GM23338 (cell line): ENCODE data around the gene SLC9C1. TPM values are rescaled to one million over a fixed set of nuclear protein-coding genes. Genes with fewer than 3 reads are reported as not detected.

Source experiments
- ATAC-seq: fragments of 200-7000 bp; cut with Tn5 transposase; 3 replicates; pipeline ENCODE4 v1.9.1; 2020
- DNase-seq: peaks from one replicate; pipeline ENCODE4 v3.0.0-alpha.2; 2015; ENCODE audit warnings: low spot score
- H2AFZ ChIP-seq: fragments of 200-600 bp; sonication (generic); 2 replicates; pipeline ENCODE4 v1.8.0; 2016; ENCODE audit warnings: antibody characterized with exemption, mild to moderate bottlenecking, moderate library complexity
- H3F3A ChIP-seq: fragments of 200-600 bp; sonication (generic); replicated peaks from 2 replicates; pipeline ENCODE4 v1.8.0; 2017; ENCODE audit warnings: antibody characterized with exemption, mixed run types, low read depth
- H3K27ac ChIP-seq: fragments of 200-600 bp; sonication (generic); 2 replicates; pipeline ENCODE4 v1.6.1; 2016; ENCODE audit warnings: low read depth
- H3K27me3 ChIP-seq: fragments of 200-600 bp; sonication (generic); 2 replicates; pipeline ENCODE4 v1.8.0; 2016; ENCODE audit warnings: mild to moderate bottlenecking, mixed run types, moderate library complexity; ENCODE audit not compliant: insufficient read depth
- H3K36me3 ChIP-seq: fragments of 200-600 bp; sonication (generic); 2 replicates; pipeline ENCODE4 v1.8.0; 2016; ENCODE audit warnings: mild to moderate bottlenecking; ENCODE audit not compliant: insufficient read depth
- H3K4me1 ChIP-seq: fragments of 200-600 bp; sonication (generic); 2 replicates; pipeline ENCODE4 v1.8.0; 2016; ENCODE audit warnings: mild to moderate bottlenecking, moderate library complexity; ENCODE audit not compliant: insufficient read depth
- H3K4me2 ChIP-seq: fragments of 200-600 bp; sonication (generic); 2 replicates; pipeline ENCODE4 v1.7.1; 2017; ENCODE audit warnings: mixed run types
- H3K4me3 ChIP-seq: fragments of 200-600 bp; sonication (generic); 2 replicates; pipeline ENCODE4 v1.6.1; 2016; ENCODE audit warnings: mixed run types
- H3K79me2 ChIP-seq: fragments of 200-600 bp; sonication (generic); replicated peaks from 2 replicates; pipeline ENCODE4 v1.8.0; 2017; ENCODE audit warnings: mild to moderate bottlenecking; ENCODE audit not compliant: insufficient read depth
- H3K9me2 ChIP-seq: fragments of 200-600 bp; sonication (generic); 2 replicates; pipeline ENCODE4 v1.8.0; 2017; ENCODE audit not compliant: insufficient read depth
- H4K20me1 ChIP-seq: fragments of 200-600 bp; sonication (generic); replicated peaks from 2 replicates; pipeline ENCODE4 v1.8.0; 2017; ENCODE audit warnings: mild to moderate bottlenecking; ENCODE audit not compliant: insufficient read depth
- H3K27ac Mint-ChIP-seq: 2 replicates; pipeline ENCODE4 v1.8.0; 2020; ENCODE audit warnings: inconsistent platforms, mild to moderate bottlenecking, moderate library complexity, mixed read lengths
- H3K27me3 Mint-ChIP-seq: 3 replicates; pipeline ENCODE4 v1.8.0; 2022; ENCODE audit warnings: low read depth, mild to moderate bottlenecking, moderate library complexity, mixed read lengths, inconsistent platforms; ENCODE audit not compliant: insufficient read depth, poor library complexity
- H3K36me3 Mint-ChIP-seq: 3 replicates; pipeline ENCODE4 v1.8.0; 2021; ENCODE audit warnings: low read depth, mild to moderate bottlenecking, inconsistent platforms, moderate library complexity, mixed read lengths
- H3K4me1 Mint-ChIP-seq: 3 replicates; pipeline ENCODE4 v1.8.0; 2020; ENCODE audit warnings: mild to moderate bottlenecking, inconsistent platforms, mixed read lengths
- H3K4me3 Mint-ChIP-seq: 3 replicates; pipeline ENCODE4 v1.8.0; 2021; ENCODE audit warnings: moderate library complexity, mild to moderate bottlenecking, inconsistent platforms, mixed read lengths
- H3K9me3 Mint-ChIP-seq: 3 replicates; pipeline ENCODE4 v1.8.0; 2020; ENCODE audit warnings: moderate library complexity, mild to moderate bottlenecking, inconsistent platforms, mixed read lengths
- EZH2phosphoT487 ChIP-seq: fragments of 200-600 bp; sonication (generic); IDR thresholded peaks from one replicate; pipeline ENCODE4 v1.8.1; 2018; ENCODE audit warnings: antibody characterized with exemption; ENCODE audit not compliant: unreplicated experiment
- polyA plus RNA-seq: library from polyadenylated mRNA; unstranded; fragments of >200 nt; fragmentation: Nextera tagmentation; extraction: Ambion mirVana; gene quantifications from 2 replicates; pipeline ENCODE4 v1.2.1, GENCODE V29; 2016
- total RNA-seq: library from RNA; depleted of rRNA; stranded (reverse); fragments of >200 nt; shearing (Covaris generic); gene quantifications from 2 replicates; pipeline ENCODE4 v1.2.3, GENCODE V29; 2014
- TF ChIP-seq, protein P1 (sequence below), 2 experiments: fragments of 200-600 bp in 1 of 2; sonication (generic) in 1 of 2; conservative IDR thresholded peaks; 2 replicates each; pipeline versions ENCODE4 v1.5.1 to v1.6.1; 2016 to 2017; ENCODE audit warnings: antibody characterized with exemption in 2 of 2, low read depth in 2 of 2, mild to moderate bottlenecking in 2 of 2, moderate library complexity in 1 of 2
- TF ChIP-seq, protein P2 (sequence below): fragments of 250-450 bp; sonication (Bioruptor Pico); IDR thresholded peaks from 2 replicates; pipeline ENCODE4 v1.5.0; 2020; ENCODE audit warnings: mild to moderate bottlenecking, moderate library complexity

The SLC9C1 gene
- total and polyA plus RNA-seq, 2 experiments from 2014 or later = 0.97 to 1.8 TPM

DNA sequence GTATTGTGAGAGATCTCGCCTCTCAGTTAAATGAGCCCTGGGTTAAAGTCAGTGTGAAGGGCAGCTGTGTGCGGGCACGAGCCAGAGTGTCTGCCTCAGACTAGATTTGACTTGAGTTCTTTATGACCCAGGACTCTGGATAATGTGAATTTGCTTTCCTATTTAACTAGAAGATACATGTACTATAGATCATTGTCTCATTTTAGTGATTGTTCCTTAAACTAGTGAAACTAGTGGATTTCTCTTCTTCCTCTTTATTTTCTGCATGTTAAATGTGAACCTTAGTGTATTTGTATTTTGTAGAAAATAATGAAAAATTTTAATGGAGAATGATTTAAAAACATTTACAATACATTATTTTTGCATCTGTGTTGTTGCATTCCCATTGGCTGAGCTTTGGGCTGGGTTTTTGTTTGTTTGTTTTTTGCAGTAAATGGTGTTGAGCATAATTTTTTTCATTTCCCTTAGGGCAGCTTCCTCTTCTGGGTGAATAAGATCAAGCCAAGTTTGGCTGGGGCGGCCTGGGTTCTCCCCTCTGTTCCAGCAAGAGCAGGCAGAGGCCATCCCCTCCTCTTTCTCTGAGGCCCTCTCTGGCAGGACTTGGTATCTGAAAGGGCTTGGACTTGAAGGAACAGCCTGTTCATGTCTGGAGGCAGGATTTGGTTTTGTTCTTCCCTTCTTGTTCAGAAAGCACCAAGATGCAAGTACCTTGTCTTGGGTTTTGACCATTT lies 176.0 kb downstream of the SLC9C1 start:
- H3K4me3 Mint-ChIP-seq = no peak overlapping the region
- peaks cover 14% of the 10 kb centered on the region; the same call in 2 of the 3 replicates for H3K36me3 Mint-ChIP-seq
- Histone ChIP-seq H3K9me2 (no peaks in the 10 kb centered on the region), H3F3A (no peaks in the 10 kb centered on the region), H4K20me1 (no peaks in the 10 kb centered on the region), H3K4me1 (peaks cover 17% of the 10 kb centered on the region), H3K79me2 (no peaks in the 10 kb centered on the region), H3K27ac (no peak overlapping the region), H3K36me3 (no peaks in the 10 kb centered on the region; the same call in none of the 2 replicates), H3K4me3 (no peak overlapping the region), H2AFZ (no peak overlapping the region), H3K4me2 (no peak overlapping the region), H3K27me3 (no peaks in the 10 kb centered on the region)
- peaks cover 3% of the 10 kb centered on the region for H3K27me3 Mint-ChIP-seq
- peaks cover 15% of the 10 kb centered on the region for H3K4me1 Mint-ChIP-seq
- TF ChIP-seq EZH2phosphoT487 = no peak
- TF ChIP-seq, protein P1, sequence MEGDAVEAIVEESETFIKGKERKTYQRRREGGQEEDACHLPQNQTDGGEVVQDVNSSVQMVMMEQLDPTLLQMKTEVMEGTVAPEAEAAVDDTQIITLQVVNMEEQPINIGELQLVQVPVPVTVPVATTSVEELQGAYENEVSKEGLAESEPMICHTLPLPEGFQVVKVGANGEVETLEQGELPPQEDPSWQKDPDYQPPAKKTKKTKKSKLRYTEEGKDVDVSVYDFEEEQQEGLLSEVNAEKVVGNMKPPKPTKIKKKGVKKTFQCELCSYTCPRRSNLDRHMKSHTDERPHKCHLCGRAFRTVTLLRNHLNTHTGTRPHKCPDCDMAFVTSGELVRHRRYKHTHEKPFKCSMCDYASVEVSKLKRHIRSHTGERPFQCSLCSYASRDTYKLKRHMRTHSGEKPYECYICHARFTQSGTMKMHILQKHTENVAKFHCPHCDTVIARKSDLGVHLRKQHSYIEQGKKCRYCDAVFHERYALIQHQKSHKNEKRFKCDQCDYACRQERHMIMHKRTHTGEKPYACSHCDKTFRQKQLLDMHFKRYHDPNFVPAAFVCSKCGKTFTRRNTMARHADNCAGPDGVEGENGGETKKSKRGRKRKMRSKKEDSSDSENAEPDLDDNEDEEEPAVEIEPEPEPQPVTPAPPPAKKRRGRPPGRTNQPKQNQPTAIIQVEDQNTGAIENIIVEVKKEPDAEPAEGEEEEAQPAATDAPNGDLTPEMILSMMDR (conservative IDR thresholded peaks at IDR 0.05; ENCODE audit: low read depth in 2 of 2) = peak in 1 of 2 experiments; percentile 24; a peak in 1 of 4 replicates
- TF ChIP-seq, protein P2, sequence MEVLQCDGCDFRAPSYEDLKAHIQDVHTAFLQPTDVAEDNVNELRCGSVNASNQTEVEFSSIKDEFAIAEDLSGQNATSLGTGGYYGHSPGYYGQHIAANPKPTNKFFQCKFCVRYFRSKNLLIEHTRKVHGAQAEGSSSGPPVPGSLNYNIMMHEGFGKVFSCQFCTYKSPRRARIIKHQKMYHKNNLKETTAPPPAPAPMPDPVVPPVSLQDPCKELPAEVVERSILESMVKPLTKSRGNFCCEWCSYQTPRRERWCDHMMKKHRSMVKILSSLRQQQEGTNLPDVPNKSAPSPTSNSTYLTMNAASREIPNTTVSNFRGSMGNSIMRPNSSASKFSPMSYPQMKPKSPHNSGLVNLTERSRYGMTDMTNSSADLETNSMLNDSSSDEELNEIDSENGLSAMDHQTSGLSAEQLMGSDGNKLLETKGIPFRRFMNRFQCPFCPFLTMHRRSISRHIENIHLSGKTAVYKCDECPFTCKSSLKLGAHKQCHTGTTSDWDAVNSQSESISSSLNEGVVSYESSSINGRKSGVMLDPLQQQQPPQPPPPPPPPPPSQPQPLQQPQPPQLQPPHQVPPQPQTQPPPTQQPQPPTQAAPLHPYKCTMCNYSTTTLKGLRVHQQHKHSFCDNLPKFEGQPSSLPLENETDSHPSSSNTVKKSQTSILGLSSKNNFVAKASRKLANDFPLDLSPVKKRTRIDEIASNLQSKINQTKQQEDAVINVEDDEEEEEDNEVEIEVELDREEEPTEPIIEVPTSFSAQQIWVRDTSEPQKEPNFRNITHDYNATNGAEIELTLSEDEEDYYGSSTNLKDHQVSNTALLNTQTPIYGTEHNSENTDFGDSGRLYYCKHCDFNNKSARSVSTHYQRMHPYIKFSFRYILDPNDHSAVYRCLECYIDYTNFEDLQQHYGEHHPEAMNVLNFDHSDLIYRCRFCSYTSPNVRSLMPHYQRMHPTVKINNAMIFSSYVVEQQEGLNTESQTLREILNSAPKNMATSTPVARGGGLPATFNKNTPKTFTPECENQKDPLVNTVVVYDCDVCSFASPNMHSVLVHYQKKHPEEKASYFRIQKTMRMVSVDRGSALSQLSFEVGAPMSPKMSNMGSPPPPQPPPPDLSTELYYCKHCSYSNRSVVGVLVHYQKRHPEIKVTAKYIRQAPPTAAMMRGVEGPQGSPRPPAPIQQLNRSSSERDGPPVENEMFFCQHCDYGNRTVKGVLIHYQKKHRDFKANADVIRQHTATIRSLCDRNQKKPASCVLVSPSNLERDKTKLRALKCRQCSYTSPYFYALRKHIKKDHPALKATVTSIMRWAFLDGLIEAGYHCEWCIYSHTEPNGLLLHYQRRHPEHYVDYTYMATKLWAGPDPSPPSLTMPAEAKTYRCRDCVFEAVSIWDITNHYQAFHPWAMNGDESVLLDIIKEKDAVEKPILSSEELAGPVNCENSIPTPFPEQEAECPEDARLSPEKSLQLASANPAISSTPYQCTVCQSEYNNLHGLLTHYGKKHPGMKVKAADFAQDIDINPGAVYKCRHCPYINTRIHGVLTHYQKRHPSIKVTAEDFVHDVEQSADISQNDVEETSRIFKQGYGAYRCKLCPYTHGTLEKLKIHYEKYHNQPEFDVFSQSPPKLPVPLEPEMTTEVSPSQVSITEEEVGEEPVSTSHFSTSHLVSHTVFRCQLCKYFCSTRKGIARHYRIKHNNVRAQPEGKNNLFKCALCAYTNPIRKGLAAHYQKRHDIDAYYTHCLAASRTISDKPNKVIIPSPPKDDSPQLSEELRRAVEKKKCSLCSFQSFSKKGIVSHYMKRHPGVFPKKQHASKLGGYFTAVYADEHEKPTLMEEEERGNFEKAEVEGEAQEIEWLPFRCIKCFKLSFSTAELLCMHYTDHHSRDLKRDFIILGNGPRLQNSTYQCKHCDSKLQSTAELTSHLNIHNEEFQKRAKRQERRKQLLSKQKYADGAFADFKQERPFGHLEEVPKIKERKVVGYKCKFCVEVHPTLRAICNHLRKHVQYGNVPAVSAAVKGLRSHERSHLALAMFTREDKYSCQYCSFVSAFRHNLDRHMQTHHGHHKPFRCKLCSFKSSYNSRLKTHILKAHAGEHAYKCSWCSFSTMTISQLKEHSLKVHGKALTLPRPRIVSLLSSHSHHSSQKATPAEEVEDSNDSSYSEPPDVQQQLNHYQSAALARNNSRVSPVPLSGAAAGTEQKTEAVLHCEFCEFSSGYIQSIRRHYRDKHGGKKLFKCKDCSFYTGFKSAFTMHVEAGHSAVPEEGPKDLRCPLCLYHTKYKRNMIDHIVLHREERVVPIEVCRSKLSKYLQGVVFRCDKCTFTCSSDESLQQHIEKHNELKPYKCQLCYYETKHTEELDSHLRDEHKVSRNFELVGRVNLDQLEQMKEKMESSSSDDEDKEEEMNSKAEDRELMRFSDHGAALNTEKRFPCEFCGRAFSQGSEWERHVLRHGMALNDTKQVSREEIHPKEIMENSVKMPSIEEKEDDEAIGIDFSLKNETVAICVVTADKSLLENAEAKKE = 0 out of 2 replicates have a peak, but pooled peaks have one; percentile 8
- H3K27ac Mint-ChIP-seq = peak overlapping the region; percentile 14; the same call in 1 of the 2 replicates
- ATAC-seq (peak; percentile 91), DNase-seq (peak; percentile 57)
- no peaks in the 10 kb centered on the region for H3K9me3 Mint-ChIP-seq
